HG03039 (cell line): ENCODE results near the gene CDCA4.
A peak's percentile ranks its signal among the peaks of the same experiment; 100 is the strongest.

Source experiments
- ATAC-seq: cut with Tn5 transposase; IDR thresholded peaks from one replicate; pipeline ENCODE4 v1.9.1; 2021; ENCODE audit warnings: mild to moderate bottlenecking, moderate library complexity; ENCODE audit not compliant: unreplicated experiment

CDCA4 gene

GRCh38 chr14:105059035-105059924 lies 38.4 kb upstream of the CDCA4 start:
- ATAC-seq, result no peak

GRCh38 chr14:105058521-105059034 lies 37.7 kb upstream of the CDCA4 start:
- no peak for ATAC-seq

GRCh38 chr14:105056303-105056831 lies 35.5 kb upstream of the CDCA4 start:
- ATAC-seq, result no peak

- ATAC-seq, result no peak
Observed at GRCh38 chr14:105055736-105056302, 34.9 kb upstream of the CDCA4 start.

GRCh38 chr14:105055334-105055733 lies 34.5 kb upstream of the CDCA4 start:
- no peak for ATAC-seq

- no peak for ATAC-seq
Observed at GRCh38 chr14:105053996-105054395, 33.1 kb upstream of the CDCA4 start.

GRCh38 chr14:105053421-105053820 lies 32.5 kb upstream of the CDCA4 start:
- ATAC-seq, result no peak

- ATAC-seq, result no peak
Observed at GRCh38 chr14:105052110-105052458, 31.2 kb upstream of the CDCA4 start.

GRCh38 chr14:105051182-105052109 lies 30.6 kb upstream of the CDCA4 start:
- no peak for ATAC-seq

GRCh38 chr14:105050551-105050897 lies 29.6 kb upstream of the CDCA4 start:
- no peak for ATAC-seq

- ATAC-seq, result no peak
Observed at GRCh38 chr14:105049753-105050550, 29.1 kb upstream of the CDCA4 start.

GRCh38 chr14:105047283-105048016 lies 26.6 kb upstream of the CDCA4 start:
- no peak for ATAC-seq

GRCh38 chr14:105046891-105047282 lies 26.0 kb upstream of the CDCA4 start:
- no peak for ATAC-seq

- peak; percentile 70 for ATAC-seq
Observed at GRCh38 chr14:105045710-105046326, 24.9 kb upstream of the CDCA4 start.

GRCh38 chr14:105043641-105044040 lies 22.8 kb upstream of the CDCA4 start:
- ATAC-seq, result no peak

GRCh38 chr14:105042813-105043212 lies 21.9 kb upstream of the CDCA4 start:
- no peak for ATAC-seq

- no peak for ATAC-seq
Observed at GRCh38 chr14:105041841-105042765, 21.2 kb upstream of the CDCA4 start.
